CD14-positive monocyte (primary cell): ENCODE results near the gene IGF2BP2. TPM values are rescaled to one million over a fixed set of nuclear protein-coding genes. Genes with fewer than 3 reads are reported as not detected.

Experiments
- DNase-seq, 3 donors: peaks; one replicate each; pipeline ENCODE4 v3.0.0-alpha.2; 2011 to 2022
- H2AFZ ChIP-seq: 2 replicates; pipeline ENCODE4 v1.6.0; 2012; ENCODE audit warnings: mild to moderate bottlenecking, low read depth, low read length, inconsistent platforms; ENCODE audit not compliant: insufficient read depth, poor library complexity, severe bottlenecking
- H3K27ac ChIP-seq, 2 donors: 1 replicate in 1 of 2; 2 replicates in 1 of 2; pipeline ENCODE4 v1.5.1; 2012 to 2013; ENCODE audit warnings: low read length in 2 of 2, control low read depth in 1 of 2, inconsistent platforms in 1 of 2, low read depth in 1 of 2, mild to moderate bottlenecking in 1 of 2
- H3K27me3 ChIP-seq, 2 donors: one replicate each; pipeline versions ENCODE4 v1.6.0 to v1.6.1; 2011 to 2013; ENCODE audit warnings: low read length in 2 of 2; ENCODE audit not compliant: control insufficient read depth in 2 of 2, insufficient read depth in 2 of 2
- H3K36me3 ChIP-seq, 2 donors: replicated peaks in 1 of 2; 1 replicate in 1 of 2; 2 replicates in 1 of 2; pipeline versions ENCODE4 v1.5.1 to v1.6.1; 2012 to 2013; ENCODE audit warnings: low read length in 2 of 2, control low read depth in 1 of 2, inconsistent platforms in 1 of 2, mild to moderate bottlenecking in 1 of 2; ENCODE audit not compliant: insufficient read depth in 2 of 2, control insufficient read depth in 1 of 2
- H3K4me1 ChIP-seq, 2 donors: 1 replicate in 1 of 2; 2 replicates in 1 of 2; pipeline versions ENCODE4 v1.5.1 to v1.6.1; 2012 to 2013; ENCODE audit warnings: low read length in 2 of 2, control low read depth in 1 of 2, inconsistent platforms in 1 of 2, mild to moderate bottlenecking in 1 of 2, moderate library complexity in 1 of 2; ENCODE audit not compliant: insufficient read depth in 2 of 2, control insufficient read depth in 1 of 2
- H3K4me2 ChIP-seq: replicated peaks from 2 replicates; pipeline ENCODE3; 2012; ENCODE audit warnings: low read length, moderate library complexity, mild to moderate bottlenecking; ENCODE audit not compliant: poor library complexity, severe bottlenecking; ENCODE audit errors: extremely low read depth
- H3K4me3 ChIP-seq, 3 experiments: fragments of 200-600 bp in 1 of 3; sonication (generic) in 1 of 3; replicated peaks in 1 of 3; 1 replicate in 2 of 3; 2 replicates in 1 of 3; pipeline ENCODE4 v1.5.1; 2011 to 2013; ENCODE audit warnings: low read length in 3 of 3, mild to moderate bottlenecking in 3 of 3, control low read depth in 2 of 3, low read depth in 2 of 3, inconsistent platforms in 1 of 3, moderate library complexity in 1 of 3
- H3K79me2 ChIP-seq: 2 replicates; pipeline ENCODE4 v1.6.0; 2012; ENCODE audit warnings: mild to moderate bottlenecking, control low read depth, inconsistent platforms, low read length, moderate library complexity; ENCODE audit not compliant: insufficient read depth
- H3K9ac ChIP-seq: 2 replicates; pipeline ENCODE4 v1.6.0; 2017; ENCODE audit warnings: low read length, mild to moderate bottlenecking; ENCODE audit not compliant: insufficient read depth, poor library complexity, severe bottlenecking
- H3K9me3 ChIP-seq, 2 donors: replicated peaks in 1 of 2; 1 replicate in 1 of 2; 2 replicates in 1 of 2; pipeline versions ENCODE4 v1.5.1 to v1.6.1; 2012 to 2013; ENCODE audit warnings: low read length in 2 of 2, control low read depth in 1 of 2; ENCODE audit not compliant: control insufficient read depth in 1 of 2, insufficient read depth in 1 of 2
- H4K20me1 ChIP-seq: 2 replicates; pipeline ENCODE4 v1.6.0; 2012; ENCODE audit warnings: mild to moderate bottlenecking, low read length, control low read depth, moderate library complexity; ENCODE audit not compliant: insufficient read depth
- H3K27ac Mint-ChIP-seq, 7 donors: one replicate each; pipeline ENCODE4 v1.8.0; 2020; ENCODE audit warnings: mild to moderate bottlenecking in 7 of 7, mixed read lengths in 7 of 7, moderate library complexity in 6 of 7, inconsistent platforms in 2 of 7
- H3K27me3 Mint-ChIP-seq, 3 donors: one replicate each; pipeline ENCODE4 v1.8.0; 2021 to 2022; ENCODE audit warnings: low read depth in 3 of 3, mild to moderate bottlenecking in 3 of 3, mixed read lengths in 3 of 3, moderate library complexity in 3 of 3, inconsistent platforms in 1 of 3
- H3K36me3 Mint-ChIP-seq, 2 donors: one replicate each; pipeline ENCODE4 v1.8.0; 2020; ENCODE audit warnings: mixed read lengths in 2 of 2, inconsistent platforms in 1 of 2, mild to moderate bottlenecking in 1 of 2
- H3K4me1 Mint-ChIP-seq: one replicate; pipeline ENCODE4 v1.8.0; 2020; ENCODE audit warnings: mild to moderate bottlenecking, mixed read lengths
- H3K4me3 Mint-ChIP-seq, 2 donors: one replicate each; pipeline ENCODE4 v1.8.0; 2020; ENCODE audit warnings: mild to moderate bottlenecking in 2 of 2, mixed read lengths in 2 of 2, moderate library complexity in 1 of 2
- H3K9me3 Mint-ChIP-seq, 7 donors: one replicate each; pipeline ENCODE4 v1.8.0; 2020 to 2022; ENCODE audit warnings: mixed read lengths in 7 of 7, mild to moderate bottlenecking in 6 of 7, moderate library complexity in 6 of 7, inconsistent platforms in 2 of 7
- WGBS: methylation state at CpG from one replicate; pipeline ENCODE4 v1.1.5; 2013; ENCODE audit warnings: missing lambda C conversion rate; ENCODE audit not compliant: insufficient coverage; 5-methylcytosine and 5-hydroxymethylcytosine counted together
- intact Hi-C, 2 donors: fragments of 100-400 bp; cut with micrococcal nuclease; formaldehyde crosslinking; loops; one replicate each; pipeline versions ENCODE4 v1.15.0 to v1.15.1; 2023
- polyA plus RNA-seq, 3 donors: library from polyadenylated mRNA; depleted of rRNA in 1 of 3; unstranded in 2 of 3; stranded (reverse) in 1 of 3; fragments of 300-500 nt in 2 of 3; fragments of >200 nt in 1 of 3; fragmentation: Illumina TruSeq in 2 of 3; gene quantifications; 1 replicate in 2 of 3; 2 replicates in 1 of 3; pipeline ENCODE4 v1.2.3, GENCODE V29; 2012 to 2021
- TF ChIP-seq, protein P1 (sequence below): fragments of 200-600 bp; IDR thresholded peaks from one replicate; pipeline ENCODE4 v1.8.0; 2022; ENCODE audit warnings: antibody characterized with exemption, mild to moderate bottlenecking

The IGF2BP2 gene
- polyA plus RNA-seq, 3 donors, result 0.78 to 2.8 (median 1.00) TPM

DNA sequence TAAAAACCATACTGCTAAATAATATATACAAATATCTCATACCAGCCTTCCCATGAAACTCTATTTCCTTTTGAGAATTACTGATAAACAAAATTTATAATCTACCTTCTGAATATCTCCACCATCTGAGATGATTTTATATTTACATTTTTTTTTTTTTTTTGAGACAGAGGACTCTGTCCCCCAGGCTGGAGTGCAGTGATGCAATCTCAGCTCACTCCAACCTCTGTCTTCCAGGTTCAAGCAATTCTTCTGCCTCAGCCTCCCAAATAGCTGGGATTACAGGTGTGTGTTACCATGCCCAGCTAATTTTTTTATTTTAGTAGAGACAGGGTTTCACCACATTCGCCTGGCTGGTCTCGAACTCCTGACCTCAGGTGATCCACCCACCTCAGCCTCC, 42.8 kb upstream of the IGF2BP2 start:
- H3K27ac Mint-ChIP-seq, result no peak overlapping the region
- H3K4me2 ChIP-seq, result no peak overlapping the region
- H2AFZ ChIP-seq, result no peak overlapping the region
- no peak overlapping the region for H3K4me3 ChIP-seq
- intact Hi-C loops, result no loop called here
- no peak overlapping the region for H3K4me3 Mint-ChIP-seq
- no peaks in the 10 kb centered on the region for H3K36me3 ChIP-seq
- no peaks in the 10 kb centered on the region for H3K79me2 ChIP-seq
- H3K27me3 Mint-ChIP-seq, result peaks cover 0 to 6% (median 2%) of the 10 kb centered on the region in 3 donors
- H3K4me1 Mint-ChIP-seq, result no peaks in the 10 kb centered on the region
- no peaks in the 10 kb centered on the region for H3K4me1 ChIP-seq
- no peak for DNase-seq
- no peak overlapping the region for H3K27ac ChIP-seq
- no peak overlapping the region for H3K9ac ChIP-seq
- H3K9me3 ChIP-seq, result no peaks in the 10 kb centered on the region
- H3K9me3 Mint-ChIP-seq, result peaks cover 0 to 2% (median 0%) of the 10 kb centered on the region in 7 donors
- H3K27me3 ChIP-seq, result peaks cover 0 to 2% of the 10 kb centered on the region in 2 donors
- no peaks in the 10 kb centered on the region for H3K36me3 Mint-ChIP-seq
- no peaks in the 10 kb centered on the region for H4K20me1 ChIP-seq
- no CpG with 5 or more reads among the region's 2 CpGs for WGBS
- TF ChIP-seq, protein P1, sequence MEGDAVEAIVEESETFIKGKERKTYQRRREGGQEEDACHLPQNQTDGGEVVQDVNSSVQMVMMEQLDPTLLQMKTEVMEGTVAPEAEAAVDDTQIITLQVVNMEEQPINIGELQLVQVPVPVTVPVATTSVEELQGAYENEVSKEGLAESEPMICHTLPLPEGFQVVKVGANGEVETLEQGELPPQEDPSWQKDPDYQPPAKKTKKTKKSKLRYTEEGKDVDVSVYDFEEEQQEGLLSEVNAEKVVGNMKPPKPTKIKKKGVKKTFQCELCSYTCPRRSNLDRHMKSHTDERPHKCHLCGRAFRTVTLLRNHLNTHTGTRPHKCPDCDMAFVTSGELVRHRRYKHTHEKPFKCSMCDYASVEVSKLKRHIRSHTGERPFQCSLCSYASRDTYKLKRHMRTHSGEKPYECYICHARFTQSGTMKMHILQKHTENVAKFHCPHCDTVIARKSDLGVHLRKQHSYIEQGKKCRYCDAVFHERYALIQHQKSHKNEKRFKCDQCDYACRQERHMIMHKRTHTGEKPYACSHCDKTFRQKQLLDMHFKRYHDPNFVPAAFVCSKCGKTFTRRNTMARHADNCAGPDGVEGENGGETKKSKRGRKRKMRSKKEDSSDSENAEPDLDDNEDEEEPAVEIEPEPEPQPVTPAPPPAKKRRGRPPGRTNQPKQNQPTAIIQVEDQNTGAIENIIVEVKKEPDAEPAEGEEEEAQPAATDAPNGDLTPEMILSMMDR, result no peak

- Histone ChIP-seq H4K20me1 (no peaks in the 10 kb centered on the region), H3K27ac (no peak overlapping the region), H3K79me2 (no peaks in the 10 kb centered on the region), H3K27me3 (peaks cover 0 to 2% of the 10 kb centered on the region in 2 donors), H3K9me3 (no peaks in the 10 kb centered on the region), H2AFZ (no peak overlapping the region), H3K4me2 (no peak overlapping the region), H3K4me3 (no peak overlapping the region), H3K9ac (no peak overlapping the region), H3K4me1 (no peaks in the 10 kb centered on the region), H3K36me3 (no peaks in the 10 kb centered on the region)
- H3K4me3 Mint-ChIP-seq, result no peak overlapping the region
- no peaks in the 10 kb centered on the region for H3K36me3 Mint-ChIP-seq
- DNase-seq, result no peak
- intact Hi-C loops, result no loop called here
- H3K27ac Mint-ChIP-seq, result no peak overlapping the region
- H3K9me3 Mint-ChIP-seq, result peaks cover 0 to 2% (median 0%) of the 10 kb centered on the region in 7 donors
- H3K4me1 Mint-ChIP-seq, result no peaks in the 10 kb centered on the region
- peaks cover 0 to 6% (median 3%) of the 10 kb centered on the region in 3 donors for H3K27me3 Mint-ChIP-seq
- TF ChIP-seq, protein P1, result no peak
Observed at GRCh38 chr3:185866995-185867394, 42.2 kb upstream of the IGF2BP2 start.
